OCI-M2 (cell line): ENCODE measurements around the gene LUC7L.
"Not testable (repeated sequence)": the region's sequence is repeated elsewhere in the genome, so short reads cannot be mapped to it uniquely, and the experiment has no call there.

Experiments used
- DNase-seq: peaks from one replicate; lab custom pipeline; 2025; ENCODE audit not compliant: unreplicated experiment; lab: John Stamatoyannopoulos, UW

Gene LUC7L

GRCh38 chr16:230949-231348, 1.7 kb upstream of the LUC7L start:
- no peak for DNase-seq

GRCh38 chr16:230351-230750, 1.1 kb upstream of the LUC7L start:
- DNase-seq = not testable (repeated sequence)

GRCh38 chr16:229731-230281, 557 bp upstream of the LUC7L start:
- no peak for DNase-seq

- no peak for DNase-seq
Observed at GRCh38 chr16:228151-228851, 948 bp downstream of the LUC7L start.

GRCh38 chr16:220021-220420, 9.2 kb downstream of the LUC7L start:
- no peak for DNase-seq

- DNase-seq = no peak
Observed at GRCh38 chr16:212999-213398, 16.2 kb downstream of the LUC7L start.

- not testable (repeated sequence) for DNase-seq
Observed at GRCh38 chr16:211631-212180, 17.5 kb downstream of the LUC7L start.

GRCh38 chr16:209359-209758, 19.9 kb downstream of the LUC7L start:
- DNase-seq = not testable (repeated sequence)

GRCh38 chr16:204046-204445, 25.2 kb downstream of the LUC7L start:
- not testable (repeated sequence) for DNase-seq

GRCh38 chr16:203246-203645, 26.0 kb downstream of the LUC7L start:
- DNase-seq = no peak

GRCh38 chr16:200388-200787, 28.9 kb downstream of the LUC7L start:
- DNase-seq = no peak

GRCh38 chr16:194516-194915, 34.7 kb downstream of the LUC7L start:
- DNase-seq = no peak

GRCh38 chr16:193441-193840, 35.8 kb downstream of the LUC7L start:
- no peak for DNase-seq

GRCh38 chr16:192686-193085, 36.6 kb downstream of the LUC7L start:
- DNase-seq = no peak

GRCh38 chr16:191831-192230, 37.4 kb downstream of the LUC7L start:
- DNase-seq = no peak

GRCh38 chr16:189604-190186, 39.6 kb downstream of the LUC7L start:
- DNase-seq = no peak

GRCh38 chr16:188674-189073, 40.6 kb downstream of the LUC7L start:
- DNase-seq = no peak

- no peak for DNase-seq
Observed at GRCh38 chr16:187330-187729, 41.9 kb downstream of the LUC7L start.

- DNase-seq = no peak
Observed at GRCh38 chr16:185691-186090, 43.6 kb downstream of the LUC7L start.

- no peak for DNase-seq
Observed at GRCh38 chr16:185213-185612, 44.0 kb downstream of the LUC7L start.

- no peak for DNase-seq
Observed at GRCh38 chr16:183005-183404, 46.2 kb downstream of the LUC7L start.

- no peak for DNase-seq
Observed at GRCh38 chr16:181565-182021, 47.7 kb downstream of the LUC7L start.
